Right cardiac atrium (tissue), 5 donors: Measurements from ENCODE around the gene UBE2D1. TPM values are rescaled to one million over a fixed set of nuclear protein-coding genes. Genes with fewer than 3 reads are reported as not detected.

Experiments used
- ATAC-seq, 2 donors: fragments of 200-7000 bp; cut with Tn5 transposase; one replicate each; pipeline versions ENCODE4 v1.8.0 to v1.9.1; 2020; ENCODE audit warnings: moderate library complexity in 2 of 2, mild to moderate bottlenecking in 1 of 2
- DNase-seq, 3 donors: peaks; one replicate each; pipeline ENCODE4 v3.0.0-alpha.2; 2020
- H3K27ac ChIP-seq: one replicate; pipeline ENCODE4 v1.5.1; 2013; ENCODE audit warnings: mild to moderate bottlenecking, low read length, control low read depth, moderate library complexity
- H3K27me3 ChIP-seq: one replicate; pipeline ENCODE4 v1.6.1; 2013; ENCODE audit not compliant: control insufficient read depth, insufficient read depth
- H3K4me1 ChIP-seq: one replicate; pipeline ENCODE4 v1.6.1; 2013; ENCODE audit warnings: low read length; ENCODE audit not compliant: control insufficient read depth, insufficient read depth
- H3K4me3 ChIP-seq: one replicate; pipeline ENCODE4 v1.5.1; 2013; ENCODE audit warnings: low read length, control low read depth
- H3K9me3 ChIP-seq: one replicate; pipeline ENCODE4 v1.6.1; 2013; ENCODE audit warnings: low read length; ENCODE audit not compliant: control insufficient read depth
- WGBS: extraction: QIAGEN DNeasy Blood & Tissue Kit; methylation state at CpG from one replicate; pipeline ENCODE4 v1.1.7; 2013; 5-methylcytosine and 5-hydroxymethylcytosine counted together
- intact Hi-C, 4 donors: fragments of 100-400 bp; cut with DNase I; formaldehyde crosslinking; loops; one replicate each; pipeline versions ENCODE4 v1.11.0 to v1.14.0; 2022 to 2023
- long read RNA-seq, 4 donors: library from polyadenylated mRNA; unstranded; transcript quantifications; one replicate each; pipeline ENCODE4 v2.0.0, GENCODE V29; 2020 to 2021
- polyA plus RNA-seq: library from polyadenylated mRNA; stranded (reverse); fragments of 200-250 nt; gene quantifications from one replicate; pipeline ENCODE4 v1.2.3, GENCODE V29; 2013
- total RNA-seq, 4 donors: library from RNA; stranded (reverse); fragmentation: NEBNext Ultra II Directional; extraction: Animal tissue kit (Norgen Biotek cat#: 25700); gene quantifications; one replicate each; pipeline ENCODE4 v1.2.1, GENCODE V29; 2021
- donor health status: healthy with polysubstance abuse.
- donor health status: DM: no; HTN: yes; CAD: no.
- donor health status: DM: no; HTN: no; CAD: no.
- donor health status: DM: no; HTN: yes; CAD: no; lungs with severe emphysema.
- donor health status: DM: yes; HTN: yes; CAD: no.

The UBE2D1 gene
- 10 to 100 TPM; 28.0 to 40.3 (median 33.1) TPM for total RNA-seq
- 37.0 TPM for polyA plus RNA-seq
- long read RNA-seq, donor 1, transcript UBE2D1-201 (7 exons, 2,659 nt), result major isoform, 58 of 67 reads
- long read RNA-seq, donor 1, transcript UBE2D1-204 (6 exons, 2,621 nt), result minor isoform, 6 of 67 reads
- long read RNA-seq, donor 1, partial matches to known transcripts, result 1 of 67 reads
- long read RNA-seq, donor 1, other reads (novel, unspliced or antisense), result 1 of 67 reads
- long read RNA-seq, donor 2, transcript UBE2D1-201 (7 exons, 2,659 nt), result major isoform, 27 of 31 reads
- long read RNA-seq, donor 2, partial matches to known transcripts, result 0 of 31 reads
- long read RNA-seq, donor 2, other reads (novel, unspliced or antisense), result 1 of 31 reads
- long read RNA-seq, donor 3, transcript UBE2D1-204 (6 exons, 2,621 nt), result minor isoform, 38 of 188 reads
- long read RNA-seq, donor 3, transcript UBE2D1-201 (7 exons, 2,659 nt), result major isoform, 147 of 188 reads
- long read RNA-seq, donor 3, partial matches to known transcripts, result 2 of 188 reads
- long read RNA-seq, donor 3, other reads (novel, unspliced or antisense), result 1 of 188 reads
- long read RNA-seq, donor 4, transcript UBE2D1-201 (7 exons, 2,659 nt), result major isoform, 28 of 48 reads
- long read RNA-seq, donor 4, transcript UBE2D1-204 (6 exons, 2,621 nt), result minor isoform, 16 of 48 reads
- long read RNA-seq, donor 4, partial matches to known transcripts, result 0 of 48 reads
- long read RNA-seq, donor 4, other reads (novel, unspliced or antisense), result 2 of 48 reads

DNA sequence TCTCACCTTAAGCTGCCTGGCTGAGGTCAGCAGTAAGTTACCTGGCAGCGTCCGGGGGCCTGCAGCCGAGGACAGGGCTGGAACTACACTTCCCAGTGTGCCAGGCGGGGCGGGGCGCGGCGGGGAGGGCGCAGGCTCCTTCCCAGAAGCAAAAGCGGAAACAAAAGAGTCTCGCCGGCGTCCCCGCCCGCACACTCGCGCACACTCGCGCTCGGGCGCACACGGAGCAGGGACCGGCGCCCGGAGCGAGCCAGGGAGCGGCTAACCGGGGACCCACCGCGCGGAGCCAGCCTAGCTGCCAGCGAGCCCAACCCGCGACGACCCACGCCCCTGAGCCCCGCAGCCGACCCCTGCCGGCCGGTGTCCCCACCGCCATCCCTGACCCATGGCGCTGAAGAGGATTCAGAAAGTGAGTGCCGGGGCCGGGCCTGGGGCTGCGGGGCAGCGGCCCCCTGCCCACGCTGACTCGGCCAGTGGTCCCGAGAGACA lies at the start of gene UBE2D1:
TSS of gene UBE2D1 (plus strand) at position 190 of the 489 bp plus-strand sequence. CDS start at position 386, 196 bp downstream.
- Histone ChIP-seq H3K4me3 (peak within 1 kb of the TSS; percentile 85), H3K27ac (peak within 1 kb of the TSS; percentile 93), H3K27me3 (no peaks in the 10 kb centered on the region), H3K4me1 (no peaks in the 10 kb centered on the region), H3K9me3 (no peaks in the 10 kb centered on the region)
- under 1% methylated on average over 49 of the region's 49 CpGs for WGBS
- peak; percentile 92 to 97 (median 96) for DNase-seq
- intact Hi-C loops, result loop anchor here in 2 of 4 donors (2.0 to 5.0 kb wide), 2 partner anchors 50 to 52 kb away; partner anchors contain the start of gene TFAM (in 2 of the 2)
- ATAC-seq, result peak; percentile 98 to 99

DNA sequence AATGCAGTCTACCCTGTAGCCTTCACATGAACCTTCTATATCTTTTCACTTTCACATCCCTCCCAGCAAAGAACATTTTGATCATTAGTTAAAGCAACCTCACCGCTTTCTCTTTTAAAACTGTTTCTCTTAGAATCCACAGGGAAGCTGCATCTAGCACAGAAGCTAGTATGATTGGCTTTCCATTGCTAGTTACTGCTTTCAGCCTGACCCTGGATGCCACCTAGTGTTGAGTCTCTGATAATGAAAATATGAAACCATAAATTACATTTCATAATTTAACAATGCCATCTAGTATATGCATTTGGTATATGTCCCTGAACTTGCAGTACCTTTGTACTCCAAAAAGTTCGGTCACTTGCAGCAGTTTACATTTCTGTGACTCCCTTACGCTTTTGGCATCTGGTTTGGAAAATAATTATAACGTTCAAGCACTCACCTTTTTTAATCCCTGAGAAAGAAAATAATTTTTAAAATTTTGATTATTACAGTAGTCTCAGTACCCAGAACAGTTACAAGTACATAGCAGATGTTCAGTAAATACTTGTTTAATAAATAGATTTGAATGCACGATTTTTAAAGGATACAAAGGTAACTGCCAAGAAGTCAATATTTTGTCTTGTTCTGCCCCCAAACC lies 43.1 kb upstream of the UBE2D1 start:
- H3K27me3 ChIP-seq, result no peaks in the 10 kb centered on the region
- H3K9me3 ChIP-seq, result no peaks in the 10 kb centered on the region
- intact Hi-C loops, result loop anchor here (5.0 to 10.0 kb wide), 3 partner anchors 109 to 117 kb away; no protein-coding TSS in a partner anchor
- no peaks in the 10 kb centered on the region for H3K4me1 ChIP-seq
- H3K4me3 ChIP-seq, result no peak overlapping the region
- DNase-seq, result no peak
- peak; percentile 43 to 74 for ATAC-seq
- no peak overlapping the region for H3K27ac ChIP-seq
- 70% methylated on average over 5 of the region's 5 CpGs for WGBS

DNA sequence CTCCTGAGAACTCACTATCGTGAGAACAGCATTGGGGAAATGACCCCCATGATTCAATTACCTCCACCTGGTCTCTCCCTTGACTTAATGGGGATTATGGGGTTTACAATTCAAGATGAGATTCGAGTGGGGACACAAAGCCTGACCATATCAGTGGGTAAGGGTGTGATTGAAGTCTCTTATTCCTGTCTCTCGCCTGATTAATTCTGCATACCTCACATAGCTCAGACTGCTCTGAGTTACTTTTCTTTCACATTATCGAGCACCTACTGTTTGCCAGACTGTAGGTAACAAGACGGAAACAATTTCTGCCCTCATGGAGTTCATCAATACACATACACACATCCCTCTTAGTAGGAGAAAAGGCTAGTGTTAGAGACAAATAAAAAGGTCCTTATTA lies 40.8 kb upstream of the UBE2D1 start:
- Histone ChIP-seq H3K27me3 (no peaks in the 10 kb centered on the region), H3K27ac (no peak overlapping the region), H3K9me3 (no peaks in the 10 kb centered on the region), H3K4me1 (no peaks in the 10 kb centered on the region), H3K4me3 (no peak overlapping the region)
- 71% methylated on average over 5 of the region's 5 CpGs for whole genome bisulfite sequencing
- DNase-seq, result no peak
- no peak for ATAC-seq
- intact Hi-C loops, result loop anchor here (5.0 to 10.0 kb wide), 3 partner anchors 112 to 119 kb away; no protein-coding TSS in a partner anchor

DNA sequence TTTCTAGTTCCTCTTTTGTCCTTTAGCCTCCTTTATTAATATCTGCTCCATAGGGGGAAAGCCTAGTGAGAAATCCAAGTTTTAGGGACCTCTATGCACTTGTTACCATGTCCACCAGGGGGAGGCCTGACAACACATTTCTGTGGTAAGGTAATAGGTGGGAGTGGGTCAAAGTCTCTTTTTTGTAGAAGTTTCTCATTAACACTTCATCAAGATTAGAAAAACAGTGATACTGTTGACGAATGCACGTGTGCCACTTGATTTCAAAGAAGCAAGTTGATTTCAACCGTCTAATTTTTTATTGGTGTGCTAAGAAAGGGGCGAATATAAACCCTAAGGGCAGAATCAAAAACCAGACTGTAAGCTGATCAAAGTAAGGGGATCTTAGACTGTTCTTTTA lies 35.2 kb upstream of the UBE2D1 start:
- Histone ChIP-seq H3K9me3 (no peaks in the 10 kb centered on the region), H3K4me1 (no peaks in the 10 kb centered on the region), H3K27ac (no peak overlapping the region), H3K4me3 (no peak overlapping the region), H3K27me3 (no peaks in the 10 kb centered on the region)
- intact Hi-C loops, result loop anchor here in 1 of 4 donors (10.0 kb wide), 1 partner anchor 125 kb away; no protein-coding TSS in a partner anchor
- peak; percentile 71 to 79 for ATAC-seq
- WGBS, result 12% methylated on average over 4 of the region's 4 CpGs
- DNase-seq, result peak in 2 of 3 donors; percentile 28 to 55

DNA sequence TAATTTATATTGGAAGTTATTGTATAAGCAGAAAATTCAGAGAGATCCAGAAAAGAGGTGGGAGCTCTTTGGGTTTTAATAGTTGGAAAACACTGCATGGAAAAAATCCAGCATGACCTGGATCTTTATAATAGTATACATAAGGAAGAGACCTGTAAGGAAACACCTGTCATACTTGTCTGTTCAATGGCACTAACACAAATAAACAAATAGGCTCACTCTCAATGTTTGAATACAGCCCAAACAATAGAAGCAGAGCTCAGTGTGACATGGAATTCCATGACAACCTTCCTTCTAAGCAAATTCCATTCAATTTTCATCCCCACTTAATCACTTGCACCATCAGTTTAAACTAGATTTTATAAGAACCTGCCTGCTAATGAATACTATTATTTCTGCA lies 34.1 kb upstream of the UBE2D1 start:
- intact Hi-C loops, result loop anchor here in 1 of 4 donors (10.0 kb wide), 1 partner anchor 84 kb away; the partner anchor contains the start of gene TFAM
- Histone ChIP-seq H3K4me3 (no peak overlapping the region), H3K4me1 (no peaks in the 10 kb centered on the region), H3K27me3 (no peaks in the 10 kb centered on the region), H3K27ac (no peak overlapping the region), H3K9me3 (no peaks in the 10 kb centered on the region)
- ATAC-seq, result no peak
- no peak for DNase-seq

DNA sequence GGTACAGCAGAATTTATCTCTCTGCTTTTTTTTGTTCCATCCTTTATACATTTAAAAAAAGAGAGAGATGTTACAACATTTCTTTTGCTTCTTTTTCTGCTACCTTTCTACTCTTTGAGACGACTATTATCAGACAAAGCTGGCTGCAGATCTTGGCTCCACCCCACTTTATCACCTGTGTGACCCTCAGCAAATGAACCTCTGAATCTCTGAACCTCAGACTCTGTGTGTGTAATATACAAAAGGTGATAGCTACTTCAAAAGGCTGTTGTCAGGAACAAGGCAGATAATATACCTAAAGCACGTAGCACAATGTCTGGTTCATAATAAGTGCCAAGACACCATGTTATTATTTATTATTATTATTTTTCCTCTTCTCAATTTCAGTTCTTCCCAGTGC lies 32.6 kb upstream of the UBE2D1 start:
- no peak for DNase-seq
- no peak overlapping the region for H3K4me3 ChIP-seq
- H3K4me1 ChIP-seq, result no peaks in the 10 kb centered on the region
- ATAC-seq, result no peak
- no peaks in the 10 kb centered on the region for H3K27me3 ChIP-seq
- intact Hi-C loops, result loop anchor here in 1 of 4 donors (10.0 kb wide), 1 partner anchor 83 kb away; the partner anchor contains the start of gene TFAM
- H3K27ac ChIP-seq, result no peak overlapping the region
- WGBS, result 40% methylated on average over 2 of the region's 2 CpGs
- H3K9me3 ChIP-seq, result no peaks in the 10 kb centered on the region

DNA sequence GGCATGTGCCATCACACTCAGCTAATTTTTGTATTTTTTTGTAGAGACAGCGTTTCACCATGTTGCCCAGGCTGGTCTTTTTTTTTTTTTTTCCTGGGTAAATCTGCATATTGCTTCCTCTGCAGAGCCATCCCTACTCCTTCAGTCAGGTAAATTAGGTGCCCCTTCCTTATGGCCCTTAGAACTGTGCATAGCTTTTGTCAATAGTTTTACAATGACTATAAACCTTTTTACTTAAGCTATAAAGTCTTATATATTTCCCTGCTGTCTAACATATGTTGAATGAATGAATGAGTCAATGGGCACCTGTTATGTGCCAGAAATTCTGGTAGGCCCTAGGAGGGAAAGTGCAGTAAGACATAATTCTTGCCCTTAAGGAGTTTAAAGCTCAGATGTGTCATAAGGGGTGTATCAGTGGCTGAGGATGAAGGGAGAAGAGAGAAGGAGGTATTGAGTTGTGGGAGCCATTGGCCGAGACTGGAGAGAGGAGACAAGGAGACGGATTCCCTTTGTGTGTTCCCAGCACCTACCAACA lies 30.6 kb upstream of the UBE2D1 start:
- DNase-seq (no peak), ATAC-seq (no peak)
- intact Hi-C loops, result loop anchor here in 1 of 4 donors (10.0 kb wide), 1 partner anchor 81 kb away; the partner anchor contains the start of gene TFAM
- H3K9me3 ChIP-seq, result no peaks in the 10 kb centered on the region
- H3K27ac ChIP-seq, result no peak overlapping the region
- no peak overlapping the region for H3K4me3 ChIP-seq
- no peaks in the 10 kb centered on the region for H3K4me1 ChIP-seq
- no peaks in the 10 kb centered on the region for H3K27me3 ChIP-seq
- WGBS, result 77% methylated on average over 3 of the region's 3 CpGs

DNA sequence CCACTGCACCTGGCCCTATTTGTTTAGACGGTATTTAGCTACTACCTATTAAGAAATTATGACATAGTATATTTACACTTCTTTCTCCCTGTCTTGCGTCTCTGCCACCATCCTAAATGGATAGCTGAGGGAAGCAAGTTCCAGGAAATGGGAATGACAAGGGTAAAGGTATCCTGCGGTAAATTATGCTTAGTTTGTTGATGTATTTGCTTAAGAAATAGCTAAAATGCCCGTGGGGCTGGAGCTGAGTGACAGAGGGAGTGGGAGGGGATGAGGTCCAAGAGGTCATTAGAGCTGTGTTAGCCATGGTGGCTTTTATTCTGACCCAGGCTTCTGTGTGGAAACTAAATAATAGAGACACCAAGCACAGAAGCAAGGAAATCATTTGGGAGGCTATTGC lies 29.0 kb upstream of the UBE2D1 start:
- H3K27me3 ChIP-seq, result no peaks in the 10 kb centered on the region
- H3K4me1 ChIP-seq, result no peaks in the 10 kb centered on the region
- no peak overlapping the region for H3K27ac ChIP-seq
- no peak overlapping the region for H3K4me3 ChIP-seq
- WGBS, result 64% methylated on average over 4 of the region's 4 CpGs
- no peak for ATAC-seq
- H3K9me3 ChIP-seq, result no peaks in the 10 kb centered on the region
- intact Hi-C loops, result loop anchor here in 1 of 4 donors (10.0 kb wide), 1 partner anchor 79 kb away; the partner anchor contains the start of gene TFAM
- no peak for DNase-seq

DNA sequence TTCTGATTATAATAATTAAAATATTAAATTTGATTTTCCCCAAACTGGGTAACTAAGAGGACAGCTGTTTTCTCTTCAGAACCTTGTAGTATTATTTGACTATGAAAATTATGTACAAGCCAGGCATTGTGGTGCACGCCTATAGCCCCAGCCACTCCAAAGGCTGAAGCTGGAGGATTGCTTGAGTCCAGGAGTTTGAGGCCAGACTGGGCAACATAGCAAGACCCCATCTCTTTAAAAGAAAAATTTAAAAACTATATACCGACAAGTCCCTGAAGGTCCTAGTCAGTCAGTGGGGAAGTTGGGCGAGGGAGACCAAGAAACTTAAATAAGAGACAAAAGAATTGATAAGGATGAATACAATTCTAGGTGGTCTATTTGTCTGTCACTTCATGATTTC lies 27.1 kb upstream of the UBE2D1 start:
- Histone ChIP-seq H3K4me3 (no peak overlapping the region), H3K9me3 (no peaks in the 10 kb centered on the region), H3K27ac (no peak overlapping the region), H3K27me3 (no peaks in the 10 kb centered on the region), H3K4me1 (no peaks in the 10 kb centered on the region)
- intact Hi-C loops, result loop anchor here in 1 of 4 donors (10.0 kb wide), 1 partner anchor 77 kb away; the partner anchor contains the start of gene TFAM
- 92% methylated on average over 3 of the region's 3 CpGs for WGBS
- DNase-seq, result no peak
- no peak for ATAC-seq

DNA sequence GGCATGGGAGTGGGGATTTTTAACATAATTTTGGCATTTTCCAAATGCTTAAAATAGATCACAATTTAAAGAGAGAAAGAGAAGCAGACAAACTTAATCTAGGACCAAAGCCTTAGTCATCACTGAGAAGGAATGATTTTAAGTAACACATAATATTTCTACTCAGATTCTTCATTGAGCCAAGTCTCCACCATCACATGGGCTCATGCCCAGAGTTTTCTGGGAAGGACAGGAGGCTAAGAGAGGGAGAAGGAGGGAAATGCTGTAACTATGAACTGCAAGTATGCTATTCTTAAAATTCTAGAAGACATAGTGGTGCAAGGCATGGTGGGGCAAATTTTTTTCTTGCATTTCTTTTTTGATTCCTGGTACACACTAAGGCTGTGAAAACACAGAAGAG lies 23.8 kb upstream of the UBE2D1 start:
- no peak overlapping the region for H3K4me3 ChIP-seq
- intact Hi-C loops, result no loop called here
- no peaks in the 10 kb centered on the region for H3K9me3 ChIP-seq
- no peak for ATAC-seq
- H3K4me1 ChIP-seq, result no peaks in the 10 kb centered on the region
- no peaks in the 10 kb centered on the region for H3K27me3 ChIP-seq
- DNase-seq, result no peak
- H3K27ac ChIP-seq, result no peak overlapping the region
